KOPT-K1 (cell line): ENCODE data around the gene ELFN1.

ENCODE experiments used
- H3K27ac ChIP-seq: fragments of 200-600 bp; sonication (generic); 2 replicates; pipeline ENCODE4 v1.5.1; 2016; ENCODE audit warnings: antibody characterized with exemption, mild to moderate bottlenecking, low read depth, low read length; ENCODE audit not compliant: poor library complexity, severe bottlenecking
- H3K36me3 ChIP-seq: fragments of 200-600 bp; sonication (generic); 2 replicates; pipeline ENCODE4 v1.5.1; 2017; ENCODE audit warnings: antibody characterized with exemption, mild to moderate bottlenecking, low read length, moderate library complexity; ENCODE audit not compliant: insufficient read depth
- H3K9me3 ChIP-seq: fragments of 200-600 bp; sonication (generic); 2 replicates; pipeline ENCODE4 v1.5.1; 2017; ENCODE audit warnings: antibody characterized with exemption, low read length, mild to moderate bottlenecking; ENCODE audit not compliant: insufficient read depth, poor library complexity, severe bottlenecking

ELFN1 gene

DNA sequence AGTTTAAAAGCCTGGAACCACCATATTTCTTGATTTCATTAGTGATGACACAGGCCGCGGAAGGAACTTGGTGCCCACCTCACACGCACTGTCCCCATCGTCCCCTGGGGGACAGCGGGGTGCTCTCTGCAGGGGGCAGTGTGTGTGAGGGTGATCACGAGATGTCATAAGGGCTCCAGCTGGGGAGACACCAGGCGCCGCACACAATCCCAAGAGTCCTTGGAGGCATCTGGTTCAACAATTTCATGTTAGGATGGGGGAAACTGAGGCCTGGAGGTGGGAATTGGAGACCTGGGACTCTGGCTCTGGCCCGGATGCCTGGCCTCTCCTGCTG, 66.4 kb downstream of the ELFN1 start:
- no peaks in the 10 kb centered on the region for H3K9me3 ChIP-seq
- no peaks in the 10 kb centered on the region for H3K36me3 ChIP-seq

DNA sequence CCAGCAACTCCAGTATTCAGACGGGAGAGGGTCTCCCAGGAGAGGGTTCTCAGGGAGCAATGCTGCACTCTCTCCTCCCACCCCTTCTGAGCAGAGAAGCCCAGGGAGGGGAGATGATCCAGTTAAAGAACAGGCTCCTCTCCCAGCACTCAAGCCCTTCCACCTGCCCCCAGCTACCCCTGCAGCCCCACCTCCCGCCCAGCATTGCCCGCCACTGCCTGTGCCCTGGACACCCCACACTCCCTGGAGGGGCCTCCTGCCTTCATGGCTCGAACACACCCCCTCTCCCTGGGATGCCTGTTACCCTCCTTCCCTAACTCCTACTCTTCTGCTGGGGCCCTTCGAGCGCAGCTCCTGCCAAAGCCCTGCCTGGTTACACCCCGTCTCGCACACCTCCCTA, 66.8 kb downstream of the ELFN1 start:
- Histone ChIP-seq H3K36me3 (no peaks in the 10 kb centered on the region), H3K9me3 (no peaks in the 10 kb centered on the region), H3K27ac (no peak overlapping the region)

More for the DNA sequence above, 66.4 kb downstream of the ELFN1 start:
- H3K27ac ChIP-seq, result no peak overlapping the region

DNA sequence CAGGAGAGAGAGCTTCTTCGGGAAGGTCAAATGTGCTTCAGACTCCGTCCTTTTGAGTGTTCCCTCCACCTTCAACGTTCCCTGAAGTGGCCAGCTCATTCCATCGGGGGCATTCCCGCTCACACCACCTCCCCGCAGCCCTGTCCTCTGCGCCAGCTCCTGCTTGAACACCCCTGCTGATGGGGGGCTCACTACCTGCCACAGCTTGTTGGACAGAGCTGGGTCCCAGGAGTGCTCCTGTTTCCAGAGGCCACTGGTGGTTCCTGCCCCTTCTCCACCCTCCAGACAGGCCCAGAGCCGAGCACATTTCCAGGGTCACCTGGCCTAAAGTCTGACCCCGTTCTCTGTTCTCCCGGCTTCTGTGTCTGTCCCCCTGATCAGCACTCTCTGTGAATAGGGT, 67.4 kb downstream of the ELFN1 start:
- H3K36me3 ChIP-seq, result no peaks in the 10 kb centered on the region

DNA sequence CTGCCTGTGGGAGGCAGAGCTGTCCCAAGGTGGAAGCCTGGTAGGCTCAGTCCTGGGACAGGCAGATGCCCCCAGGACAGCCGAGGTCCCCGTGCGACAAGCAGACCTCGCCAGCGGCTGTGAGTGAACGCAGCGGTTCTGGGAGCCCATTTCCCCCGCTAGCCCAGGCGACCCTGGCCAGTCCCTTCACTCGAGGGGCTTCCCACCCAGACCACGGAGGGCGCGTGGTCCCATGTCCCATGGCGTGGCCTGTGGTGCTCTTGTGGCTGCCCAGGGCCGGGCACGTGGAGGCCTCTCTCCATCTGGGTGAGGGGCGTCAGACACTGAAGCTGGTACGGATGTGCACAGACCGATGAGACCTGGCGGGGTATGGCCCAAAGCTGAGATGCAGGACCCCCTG, 67.9 kb downstream of the ELFN1 start:
- no peak overlapping the region for H3K27ac ChIP-seq
- H3K9me3 ChIP-seq, result no peaks in the 10 kb centered on the region
- no peaks in the 10 kb centered on the region for H3K36me3 ChIP-seq

More for the DNA sequence above, 67.4 kb downstream of the ELFN1 start:
- Histone ChIP-seq H3K27ac (no peak overlapping the region), H3K9me3 (no peaks in the 10 kb centered on the region)

DNA sequence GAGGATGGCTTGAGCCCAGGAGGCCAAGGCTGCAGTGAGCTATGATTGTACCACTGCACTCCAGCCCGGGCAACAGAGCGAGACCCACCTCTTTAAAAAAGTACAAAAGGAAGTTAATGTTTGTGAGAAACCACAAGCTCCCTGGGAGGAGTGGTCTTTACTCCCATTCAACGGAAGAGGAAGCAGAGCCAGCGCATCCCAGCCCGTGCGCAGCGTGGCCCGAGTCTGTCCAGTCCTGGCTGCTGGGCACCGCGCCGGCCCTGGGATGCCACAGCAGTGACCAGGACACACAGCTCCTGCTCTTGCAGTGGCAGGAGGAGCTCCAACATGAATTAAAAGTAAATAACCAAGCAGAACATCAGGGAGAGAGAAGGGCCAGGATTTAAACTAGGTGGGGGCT, 68.4 kb downstream of the ELFN1 start:
- Histone ChIP-seq H3K9me3 (no peaks in the 10 kb centered on the region), H3K36me3 (no peaks in the 10 kb centered on the region), H3K27ac (no peak overlapping the region)

DNA sequence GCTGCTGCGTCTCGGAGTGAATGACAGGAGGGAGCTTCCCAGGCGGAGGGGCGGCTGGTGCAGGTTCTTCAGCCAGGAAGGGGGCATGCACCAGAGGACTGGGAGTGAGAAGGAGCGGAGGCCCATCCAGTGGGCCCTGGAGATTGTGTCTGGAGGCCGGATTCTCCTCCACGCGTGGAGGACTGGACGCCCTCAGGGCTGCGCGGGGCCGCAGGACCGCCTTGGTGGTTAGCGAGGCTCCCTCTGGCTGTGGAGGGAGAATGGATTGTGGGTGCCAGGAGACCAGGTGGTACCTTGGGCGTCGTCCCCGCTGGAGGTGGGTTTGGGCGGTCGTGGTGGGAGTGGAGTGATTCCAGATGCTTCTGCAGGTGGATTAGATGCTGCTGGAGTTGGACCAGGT, 68.9 kb downstream of the ELFN1 start:
- H3K27ac ChIP-seq, result no peak overlapping the region
- no peaks in the 10 kb centered on the region for H3K9me3 ChIP-seq

DNA sequence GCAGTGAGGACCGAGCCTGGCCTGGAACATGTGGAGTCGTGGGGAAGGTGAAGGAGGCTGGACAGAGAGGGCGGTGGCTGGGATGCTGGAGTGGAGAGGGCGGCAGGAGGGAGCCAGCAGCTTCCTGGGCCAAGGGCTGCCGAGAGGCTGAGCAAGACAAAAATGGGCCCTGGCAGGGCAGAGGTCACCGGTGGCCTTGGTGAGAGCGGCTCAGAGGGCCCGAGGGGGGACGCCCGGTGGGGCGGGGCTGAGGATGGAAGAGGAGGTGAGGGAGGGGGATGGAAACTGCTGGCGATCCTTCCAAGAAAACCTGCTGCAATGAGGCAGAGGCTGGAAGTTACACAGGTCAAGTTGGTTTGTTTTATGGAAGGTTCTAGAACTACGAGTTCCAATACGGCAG, 69.5 kb downstream of the ELFN1 start:
- Histone ChIP-seq H3K27ac (no peak overlapping the region), H3K36me3 (no peaks in the 10 kb centered on the region), H3K9me3 (no peaks in the 10 kb centered on the region)

More for the DNA sequence above, 68.9 kb downstream of the ELFN1 start:
- H3K36me3 ChIP-seq, result no peaks in the 10 kb centered on the region

DNA sequence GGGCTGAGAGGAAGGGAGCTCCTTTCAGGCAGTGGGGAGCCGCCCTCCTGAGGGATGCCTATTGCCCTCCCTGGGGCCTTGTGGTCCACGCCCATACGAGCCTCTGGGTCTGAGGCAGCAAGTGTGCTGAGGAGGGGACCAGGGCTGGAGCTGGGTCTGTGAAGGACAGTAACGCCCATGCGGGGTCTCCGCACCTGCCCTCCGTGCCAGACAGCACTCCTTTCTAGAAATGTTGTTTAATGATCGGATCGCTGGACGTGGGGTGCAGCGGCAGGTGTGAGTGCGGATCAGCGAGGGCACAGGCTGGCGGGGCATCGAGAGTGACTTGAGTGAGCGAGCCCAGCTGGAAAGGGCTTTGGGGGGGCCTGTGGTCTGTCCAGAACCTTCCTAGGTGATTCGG, 70.1 kb downstream of the ELFN1 start:
- Histone ChIP-seq H3K36me3 (no peaks in the 10 kb centered on the region), H3K9me3 (no peaks in the 10 kb centered on the region), H3K27ac (no peak overlapping the region)

DNA sequence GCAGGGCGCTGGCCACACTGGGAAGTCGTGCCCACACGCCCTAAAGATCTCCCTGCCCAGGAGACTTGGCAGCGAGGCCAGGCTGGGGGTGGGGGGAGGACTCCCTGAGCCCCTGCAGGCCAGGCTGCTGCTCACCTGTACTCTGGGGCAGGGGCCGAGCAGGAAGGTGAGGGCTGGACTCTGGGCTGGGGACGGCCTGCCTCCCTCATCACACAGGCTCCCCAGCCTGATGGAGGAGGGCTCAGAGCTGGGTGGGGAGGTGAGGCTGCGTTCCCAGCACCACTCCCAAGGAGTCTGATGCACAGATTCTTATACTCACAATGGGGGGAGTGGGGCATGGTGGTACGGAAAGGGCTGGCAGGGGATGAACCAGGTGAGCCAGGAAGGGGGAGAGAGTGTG, 71.2 kb downstream of the ELFN1 start:
- H3K9me3 ChIP-seq, result no peaks in the 10 kb centered on the region
- no peaks in the 10 kb centered on the region for H3K36me3 ChIP-seq
- no peak overlapping the region for H3K27ac ChIP-seq

DNA sequence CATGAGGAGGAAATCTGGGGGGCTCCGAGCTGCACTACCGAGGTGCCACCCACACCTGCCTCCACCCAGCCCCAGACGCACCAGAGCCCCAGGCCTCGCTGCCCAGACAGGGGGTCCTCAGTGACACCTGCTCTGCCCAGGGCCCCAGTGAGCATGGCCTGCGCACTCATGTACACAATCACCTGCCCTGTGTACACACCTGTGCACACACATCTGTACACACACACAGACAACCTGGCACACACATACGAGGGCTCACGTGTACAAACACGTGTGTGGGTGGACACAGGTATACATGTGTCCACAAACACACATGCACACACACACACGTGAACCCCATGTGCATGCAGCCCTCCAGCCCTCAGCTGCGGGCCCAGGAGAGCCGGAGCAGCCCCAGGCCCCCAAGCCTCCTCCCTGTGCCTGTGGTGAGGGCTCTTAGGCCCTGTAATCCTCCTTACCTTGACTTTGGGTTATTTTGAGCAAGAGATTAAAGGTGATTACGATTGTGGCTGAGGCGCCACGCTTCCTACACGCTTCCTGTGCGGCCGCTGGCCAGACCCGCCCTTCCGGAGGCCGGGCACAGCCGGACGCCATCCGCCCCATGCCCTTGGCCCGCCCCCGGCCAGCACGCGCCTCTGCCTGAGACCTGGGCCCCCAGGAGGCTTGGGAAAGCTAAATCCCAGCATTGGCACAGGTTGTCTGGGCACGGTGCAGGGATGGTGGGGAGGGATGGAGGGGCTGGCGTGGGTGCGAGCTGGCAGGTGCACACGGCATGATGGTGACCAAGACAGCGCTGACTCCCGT, 71.9 kb downstream of the ELFN1 start:
- no peak overlapping the region for H3K27ac ChIP-seq
- H3K9me3 ChIP-seq, result no peaks in the 10 kb centered on the region
- no peaks in the 10 kb centered on the region for H3K36me3 ChIP-seq

DNA sequence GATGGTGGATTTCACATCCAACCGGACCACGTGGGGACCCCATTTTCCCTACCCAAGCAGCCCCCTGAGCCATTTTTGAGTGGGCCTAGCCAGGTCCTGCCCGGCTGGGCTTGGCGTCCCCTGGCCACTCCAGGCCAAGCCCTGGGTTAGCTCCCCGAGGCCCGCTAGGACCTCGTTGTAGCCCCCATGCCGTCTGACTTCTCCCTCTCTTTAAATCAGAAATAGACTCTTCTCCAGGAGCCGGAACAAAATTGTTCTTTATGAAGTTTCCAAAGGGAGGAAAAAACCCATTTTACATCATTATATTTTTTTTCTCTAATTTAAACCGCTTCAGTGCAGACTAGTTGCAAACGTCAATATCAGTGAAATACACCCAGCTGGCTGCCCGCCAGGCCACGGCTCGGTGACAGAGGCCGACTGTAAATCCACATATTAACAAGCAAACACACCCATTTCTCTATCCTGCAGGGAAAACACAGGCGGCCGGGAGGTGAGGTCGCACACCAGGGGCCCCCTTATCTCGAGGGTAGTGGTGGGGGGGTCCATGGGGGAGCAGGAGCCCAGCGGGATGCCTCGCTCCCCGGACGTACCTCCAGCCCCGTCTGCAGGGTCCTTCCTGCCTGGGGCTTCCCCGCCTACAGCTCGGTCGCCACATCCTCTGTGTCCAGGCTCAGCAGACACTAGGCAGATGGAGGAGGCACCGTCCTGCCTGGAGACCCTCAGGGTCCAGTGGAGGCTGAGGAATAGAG, 72.7 kb downstream of the ELFN1 start:
- no peaks in the 10 kb centered on the region for H3K9me3 ChIP-seq
- H3K27ac ChIP-seq, result no peak overlapping the region
- H3K36me3 ChIP-seq, result no peaks in the 10 kb centered on the region

DNA sequence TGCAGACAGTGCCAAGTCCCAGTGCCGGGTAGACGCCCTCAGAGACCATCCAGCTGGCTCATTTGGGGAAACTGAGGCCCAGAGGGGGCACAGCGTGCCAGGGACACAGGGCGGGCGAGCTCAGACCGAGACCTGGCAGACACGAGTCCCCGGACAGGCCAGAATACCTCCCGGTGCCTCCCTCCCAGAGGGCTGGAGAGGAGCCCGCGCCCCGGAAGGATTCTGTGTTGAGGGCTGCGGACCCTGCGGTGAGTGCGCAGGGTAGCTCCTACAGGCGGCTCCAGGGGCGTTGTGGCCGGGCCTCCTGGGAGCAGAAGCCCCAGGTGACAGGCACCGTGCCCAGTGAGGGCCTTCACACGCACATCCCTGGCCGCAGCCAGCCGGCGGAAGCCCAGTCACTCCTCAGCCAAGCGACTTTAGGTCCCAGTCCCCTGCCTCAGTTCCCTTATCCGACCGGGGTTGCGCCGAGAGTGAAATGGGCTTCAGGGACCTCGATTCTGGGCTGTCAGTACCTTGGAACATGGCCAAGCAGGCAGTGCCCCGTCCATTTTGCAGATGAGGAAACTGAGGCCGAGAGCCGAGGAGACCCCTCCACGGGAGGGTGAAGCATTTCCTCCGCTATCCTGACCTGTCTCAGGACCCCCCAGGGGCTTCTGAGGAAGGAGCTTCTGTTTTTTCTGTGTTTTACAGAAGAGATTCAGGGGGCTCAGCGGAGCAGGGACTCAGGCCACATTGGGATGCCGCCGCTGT, 73.6 kb downstream of the ELFN1 start:
- Histone ChIP-seq H3K9me3 (no peaks in the 10 kb centered on the region), H3K36me3 (no peaks in the 10 kb centered on the region), H3K27ac (no peak overlapping the region)

DNA sequence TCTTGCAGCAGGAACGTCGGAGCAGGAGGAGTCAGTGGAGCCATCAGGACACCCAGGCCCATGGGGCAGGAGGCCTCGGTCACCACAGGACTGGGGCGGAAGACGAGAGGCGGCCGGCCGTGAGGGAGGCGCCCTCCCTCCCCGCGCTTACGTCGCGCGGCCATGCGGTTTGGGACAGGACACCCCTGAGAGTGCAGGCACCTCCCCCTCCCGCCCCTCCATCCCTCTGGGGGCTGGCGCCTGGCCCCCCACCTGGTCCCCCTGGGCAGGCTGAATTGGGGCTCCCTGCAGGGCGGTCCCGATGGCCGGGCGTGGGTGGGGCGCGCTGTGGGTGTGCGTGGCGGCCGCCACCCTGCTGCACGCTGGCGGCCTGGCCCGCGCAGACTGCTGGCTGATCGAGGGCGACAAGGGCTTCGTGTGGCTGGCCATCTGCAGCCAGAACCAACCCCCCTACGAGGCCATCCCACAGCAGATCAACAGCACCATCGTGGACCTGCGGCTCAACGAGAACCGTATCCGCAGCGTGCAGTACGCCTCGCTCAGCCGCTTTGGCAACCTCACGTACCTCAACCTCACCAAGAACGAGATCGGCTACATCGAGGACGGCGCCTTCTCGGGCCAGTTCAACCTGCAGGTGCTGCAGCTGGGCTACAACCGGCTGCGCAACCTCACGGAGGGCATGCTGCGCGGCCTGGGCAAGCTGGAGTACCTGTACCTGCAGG, 74.4 kb downstream of the ELFN1 start:
- Histone ChIP-seq H3K27ac (no peak overlapping the region), H3K36me3 (no peaks in the 10 kb centered on the region), H3K9me3 (no peaks in the 10 kb centered on the region)

DNA sequence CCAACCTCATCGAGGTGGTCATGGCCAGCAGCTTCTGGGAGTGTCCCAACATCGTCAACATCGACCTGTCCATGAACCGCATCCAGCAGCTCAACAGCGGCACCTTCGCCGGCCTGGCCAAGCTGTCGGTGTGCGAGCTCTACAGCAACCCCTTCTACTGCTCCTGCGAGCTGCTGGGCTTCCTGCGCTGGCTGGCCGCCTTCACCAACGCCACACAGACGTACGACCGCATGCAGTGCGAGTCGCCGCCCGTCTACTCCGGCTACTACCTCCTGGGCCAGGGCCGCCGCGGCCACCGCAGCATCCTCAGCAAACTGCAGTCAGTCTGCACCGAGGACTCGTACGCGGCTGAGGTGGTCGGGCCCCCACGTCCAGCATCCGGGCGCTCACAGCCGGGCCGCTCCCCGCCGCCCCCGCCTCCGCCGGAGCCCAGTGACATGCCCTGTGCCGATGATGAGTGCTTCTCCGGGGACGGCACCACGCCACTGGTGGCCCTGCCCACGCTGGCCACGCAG, 75.0 kb downstream of the ELFN1 start:
- no peaks in the 10 kb centered on the region for H3K9me3 ChIP-seq
- H3K36me3 ChIP-seq, result no peaks in the 10 kb centered on the region
- H3K27ac ChIP-seq, result no peak overlapping the region
